Hematopoietic multipotent progenitor cell treated with erythropoietin and hydrocortisone succinate and interleukin-3 and kit ligand, for 8 days (in vitro differentiated cells): Measurements from ENCODE around the gene TOLLIP.
"Not testable (repeated sequence)": the region's sequence is repeated elsewhere in the genome, so short reads cannot be mapped to it uniquely, and the experiment has no call there.

Experiments
- DNase-seq: peaks from one replicate; pipeline ENCODE4 v3.0.0-alpha.2; 2015

The TOLLIP gene

DNA sequence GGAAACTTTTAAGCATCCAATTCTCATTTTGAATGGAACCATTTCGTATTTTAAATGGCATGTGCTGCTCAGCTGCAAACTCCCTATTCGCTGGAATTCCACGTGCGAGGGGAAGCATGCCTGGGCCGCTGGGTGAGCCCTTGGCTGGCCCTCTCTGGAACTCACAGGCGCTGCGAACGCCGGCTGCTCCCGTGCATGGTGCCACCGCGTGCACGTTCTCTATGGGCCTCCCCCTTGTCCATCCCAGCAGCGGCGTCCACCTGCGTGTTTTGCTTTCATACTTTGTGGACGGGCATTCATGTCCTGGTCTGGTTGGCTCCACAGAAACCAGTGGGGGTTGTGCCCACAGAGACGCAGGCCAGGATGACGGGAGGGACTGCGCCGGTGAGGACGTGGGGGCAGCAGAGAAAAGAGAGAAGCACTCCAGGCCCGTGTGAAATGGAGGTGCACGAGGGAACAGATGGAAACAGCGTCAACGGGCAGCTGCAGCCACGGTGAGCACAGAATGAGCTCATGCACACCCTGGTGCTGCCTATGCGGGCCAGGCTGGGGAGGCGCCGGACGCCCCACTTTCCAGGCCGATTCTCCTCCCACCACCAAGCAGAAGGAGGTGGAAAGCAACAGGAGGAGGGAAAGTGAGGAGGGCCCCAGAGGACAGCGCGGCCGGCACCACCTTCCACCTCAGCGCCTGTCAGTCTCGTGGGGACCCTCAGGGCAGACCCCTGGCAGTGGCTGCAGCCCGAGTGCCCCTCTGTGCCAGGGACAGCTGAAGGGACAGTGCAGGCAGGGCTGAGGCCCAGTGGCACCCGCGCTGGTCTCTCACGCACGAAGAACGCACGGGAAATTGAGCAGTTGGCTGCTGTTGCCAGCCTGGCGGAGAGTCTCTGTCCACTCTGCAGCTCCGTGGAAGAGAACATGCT is 29.1 kb downstream of the TOLLIP start:
- DNase-seq, result no peak

DNA sequence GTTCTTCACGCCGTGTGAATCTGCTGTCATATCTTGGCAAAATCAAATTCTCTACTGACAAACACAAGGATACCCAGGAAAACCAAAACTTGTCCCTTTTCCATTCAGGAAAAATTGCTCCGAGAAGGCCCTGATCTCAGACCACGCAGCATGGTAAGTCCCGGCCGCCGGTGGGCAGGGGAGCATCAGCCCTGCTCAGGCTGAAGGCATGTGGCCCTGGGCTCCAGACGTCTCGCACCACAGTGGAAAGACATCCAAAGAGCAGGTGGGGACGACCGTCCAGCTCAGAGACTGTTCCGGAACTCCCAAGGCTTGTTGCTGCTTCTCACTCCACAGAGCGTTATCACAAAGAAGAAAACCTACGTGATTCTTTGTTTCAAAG is 29.8 kb downstream of the TOLLIP start:
- DNase-seq, result no peak

DNA sequence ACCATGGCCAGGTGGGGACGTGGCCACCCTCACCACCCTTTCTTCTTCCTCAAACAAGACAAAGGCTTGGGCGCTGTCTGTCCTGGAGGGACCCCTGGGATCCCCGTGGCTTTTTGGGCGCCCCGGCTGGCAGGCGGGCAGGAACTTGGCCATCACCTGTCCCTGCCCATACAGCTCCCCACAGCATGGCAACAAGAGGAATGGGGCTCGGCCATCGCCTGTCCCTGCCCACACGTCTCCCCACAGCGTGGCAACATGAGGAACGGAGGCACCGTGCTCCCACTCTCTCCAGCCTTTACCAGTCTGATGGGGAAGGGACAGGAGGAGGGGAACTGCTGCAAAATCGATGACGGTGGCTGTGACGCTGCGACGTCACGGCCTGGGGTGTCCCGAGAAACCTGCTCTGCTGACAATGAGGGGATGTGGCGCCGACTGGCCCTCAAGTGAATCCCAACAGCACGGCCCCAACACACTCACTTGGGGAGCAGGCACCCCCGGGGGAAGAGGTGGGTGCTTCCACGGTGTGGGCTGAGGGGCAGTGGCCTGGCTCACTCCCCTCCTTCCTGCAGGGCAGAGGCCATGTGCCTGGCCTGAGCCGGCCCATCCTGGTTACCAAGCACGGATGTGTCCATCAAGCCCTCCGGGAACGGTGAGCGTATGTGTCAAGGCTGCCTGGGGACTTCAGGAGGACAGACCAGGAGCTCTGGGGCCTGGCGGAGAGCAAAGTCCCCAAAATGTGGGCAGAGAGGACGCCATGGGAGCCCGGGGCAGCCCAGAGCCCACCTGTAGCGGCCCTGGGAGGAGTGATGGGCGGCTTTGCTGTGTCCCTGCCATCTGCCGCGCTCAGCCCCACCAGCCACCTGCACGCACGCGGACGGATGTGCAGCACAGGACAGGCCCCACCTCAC is 30.4 kb downstream of the TOLLIP start:
- DNase-seq, result no peak

DNA sequence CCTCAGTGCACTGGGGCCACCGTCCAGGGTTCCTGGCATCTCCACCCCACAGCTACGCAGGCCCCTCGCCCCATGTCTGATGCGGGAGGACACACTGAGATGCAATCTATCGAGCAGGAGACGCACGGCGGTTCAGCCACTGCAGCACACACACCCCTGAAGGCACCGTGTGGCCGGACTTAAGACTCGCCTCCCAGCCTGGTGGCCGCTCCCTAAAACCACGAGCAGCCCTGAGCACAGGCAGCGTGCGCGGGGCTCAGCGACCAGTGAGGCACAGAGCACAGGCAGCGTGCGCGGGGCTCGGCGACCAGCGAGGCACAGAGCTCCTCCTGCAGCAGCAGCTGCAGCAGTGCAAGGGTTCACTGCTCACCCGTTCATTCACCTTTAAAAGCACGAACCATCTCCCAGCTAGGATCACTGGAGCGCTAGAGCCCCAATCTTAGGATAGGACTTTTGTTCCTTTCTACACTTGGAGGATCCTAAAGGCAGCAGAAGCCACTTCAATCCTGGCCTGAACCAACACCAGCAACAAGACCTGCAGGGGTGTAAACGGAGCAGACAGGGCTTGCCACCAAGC is 31.4 kb downstream of the TOLLIP start:
- peak; percentile 29 for DNase-seq

DNA sequence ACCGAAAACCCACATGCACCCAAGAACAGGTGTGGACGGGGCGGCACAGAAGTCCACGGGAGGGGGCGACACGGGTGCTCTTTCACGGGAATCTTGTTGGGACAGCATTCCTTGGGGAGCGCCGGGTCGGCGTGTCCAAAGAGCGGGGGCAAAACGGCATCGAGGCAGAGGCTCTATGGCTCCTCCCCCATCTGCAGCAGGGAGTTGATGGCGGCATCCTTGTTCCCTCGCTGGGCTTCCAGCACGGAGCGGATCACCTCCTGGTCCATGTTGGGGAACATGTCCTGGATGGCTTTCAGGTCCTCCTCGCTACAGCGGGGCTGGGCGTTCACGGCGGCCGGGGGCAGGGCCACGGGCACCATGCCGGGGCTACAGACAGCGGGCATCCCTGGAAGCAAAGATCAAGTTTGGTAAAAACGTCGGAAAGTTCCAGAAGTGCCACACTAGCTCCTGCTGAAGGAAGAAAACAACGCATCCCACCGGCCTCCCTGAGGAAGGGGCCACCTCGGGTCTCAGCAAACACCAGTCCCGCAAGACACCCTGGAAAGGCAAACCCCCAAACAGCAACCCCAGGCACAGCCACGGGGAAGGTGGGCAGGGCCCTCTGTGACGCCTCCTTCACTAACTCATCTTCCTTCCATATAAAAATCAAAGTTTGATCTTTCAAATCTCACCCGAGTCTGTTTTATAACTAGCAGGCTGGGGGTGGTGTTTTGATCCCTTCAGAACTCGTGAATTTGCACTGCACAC is 32.4 kb downstream of the TOLLIP start:
- DNase-seq, result no peak

DNA sequence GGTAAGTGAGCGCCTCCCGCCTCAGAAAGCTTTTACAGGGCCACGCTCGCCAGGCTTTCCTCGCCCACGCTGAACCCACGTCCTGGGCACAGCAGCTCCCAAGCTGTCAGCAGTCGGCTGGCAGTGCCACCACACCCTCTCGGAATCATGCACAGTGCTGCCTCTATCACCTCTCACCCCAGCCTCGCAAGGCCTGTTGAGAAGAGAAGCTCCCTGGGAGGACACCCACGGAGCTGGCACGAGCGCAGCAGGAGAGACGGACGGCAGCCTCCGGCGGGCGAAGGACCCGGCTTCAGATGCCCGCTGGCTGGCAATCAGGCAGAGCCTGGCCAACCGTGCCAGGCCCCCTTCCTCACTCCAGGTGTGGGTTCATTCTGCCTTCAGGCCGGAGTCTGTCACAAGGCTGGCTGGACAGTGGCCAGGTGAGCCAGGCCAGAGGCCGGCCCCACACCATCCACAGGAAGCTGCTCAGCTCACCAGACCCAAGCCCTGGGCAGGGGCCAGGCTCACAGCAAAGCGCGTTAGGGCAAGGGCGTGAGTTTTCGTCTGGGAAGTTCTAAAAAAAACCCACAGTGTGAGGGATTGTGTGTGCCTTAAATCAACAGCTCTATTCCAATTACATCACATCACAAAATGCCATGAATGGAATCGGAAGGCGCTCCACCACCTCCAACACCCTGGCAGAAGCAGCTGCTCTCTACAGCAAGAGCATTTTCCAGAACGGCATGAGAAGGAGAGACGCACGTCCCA is 33.2 kb downstream of the TOLLIP start:
- no peak for DNase-seq

DNA sequence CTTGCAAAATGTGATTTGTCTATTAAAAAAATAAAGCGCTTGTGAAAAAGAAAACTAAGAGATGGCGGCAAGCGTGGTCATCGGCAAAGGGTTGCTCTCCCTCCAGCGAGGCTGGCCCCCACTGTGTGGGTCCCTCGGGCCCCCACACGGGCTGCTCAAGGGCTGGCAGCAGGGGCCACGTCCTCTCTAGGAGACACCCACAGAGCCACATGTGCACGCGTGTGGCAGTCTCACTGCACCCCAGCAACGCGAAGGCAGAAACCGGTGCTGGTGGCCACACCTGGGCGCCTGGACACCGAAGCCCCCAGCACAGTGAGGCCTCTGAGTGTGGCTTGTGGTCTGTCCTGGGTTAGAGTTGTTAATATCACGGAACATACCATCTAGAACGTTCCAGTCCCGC is 34.4 kb downstream of the TOLLIP start:
- DNase-seq, result no peak

DNA sequence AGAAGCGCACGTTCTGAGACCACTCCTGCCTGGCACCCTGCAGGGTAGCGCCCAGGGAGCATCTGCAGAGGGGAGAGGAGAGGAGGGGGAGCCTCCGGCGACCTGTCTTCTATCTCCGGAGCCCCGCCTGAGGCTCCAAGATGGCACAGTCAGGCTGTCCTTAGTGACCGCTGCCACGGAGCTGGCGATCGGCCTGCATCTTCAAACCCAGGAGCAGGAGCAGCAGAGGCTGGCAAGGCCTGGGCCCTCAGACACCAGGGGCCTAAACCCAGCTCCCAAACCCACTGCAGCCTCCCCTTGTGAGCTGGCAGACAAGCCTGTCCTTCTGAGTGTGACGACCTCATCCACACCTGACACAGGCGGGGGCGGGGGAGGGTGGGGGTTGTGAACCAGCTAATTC is 34.9 kb downstream of the TOLLIP start:
- no peak for DNase-seq

DNA sequence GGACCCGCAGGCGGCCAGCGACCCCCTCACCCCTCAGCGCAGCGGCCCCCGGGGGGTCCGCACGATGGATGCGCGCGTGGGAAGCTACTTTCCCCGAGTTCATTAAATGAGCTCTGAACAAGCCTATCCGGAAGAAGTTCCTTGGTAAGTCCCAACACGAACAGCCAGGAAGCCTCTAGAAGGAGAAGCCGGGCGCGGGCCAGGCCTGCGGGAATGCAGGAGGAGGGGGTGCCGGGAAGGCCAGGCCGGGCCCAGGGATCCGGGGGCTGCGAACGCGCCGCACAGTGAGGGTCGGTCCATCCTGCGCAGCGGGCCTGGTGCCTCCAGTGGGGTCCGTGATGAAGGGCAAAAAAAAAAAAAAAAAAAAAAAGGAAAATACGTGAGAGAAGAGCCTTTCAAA is 36.9 kb downstream of the TOLLIP start:
- no peak for DNase-seq

DNA sequence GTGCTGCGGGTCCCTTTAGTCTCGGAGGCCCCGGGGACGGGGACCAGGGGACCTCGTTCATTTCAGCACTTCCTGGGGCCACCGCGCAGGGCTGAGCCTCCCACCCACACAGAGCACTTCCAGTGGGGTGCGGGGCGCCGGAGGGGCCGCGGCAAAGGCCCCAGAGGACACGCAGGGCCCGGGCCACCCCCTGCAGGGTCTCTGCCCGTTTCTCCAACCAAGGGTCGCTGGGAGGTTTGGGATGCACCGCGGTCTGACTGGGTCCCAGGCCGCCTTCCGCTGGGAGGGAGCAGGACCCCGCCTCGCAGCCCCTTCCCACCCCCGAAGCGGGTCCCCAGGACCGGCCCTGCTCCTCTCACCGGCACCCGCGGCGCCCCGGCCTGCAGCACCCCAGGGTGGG is 37.5 kb downstream of the TOLLIP start:
- DNase-seq, result no peak

DNA sequence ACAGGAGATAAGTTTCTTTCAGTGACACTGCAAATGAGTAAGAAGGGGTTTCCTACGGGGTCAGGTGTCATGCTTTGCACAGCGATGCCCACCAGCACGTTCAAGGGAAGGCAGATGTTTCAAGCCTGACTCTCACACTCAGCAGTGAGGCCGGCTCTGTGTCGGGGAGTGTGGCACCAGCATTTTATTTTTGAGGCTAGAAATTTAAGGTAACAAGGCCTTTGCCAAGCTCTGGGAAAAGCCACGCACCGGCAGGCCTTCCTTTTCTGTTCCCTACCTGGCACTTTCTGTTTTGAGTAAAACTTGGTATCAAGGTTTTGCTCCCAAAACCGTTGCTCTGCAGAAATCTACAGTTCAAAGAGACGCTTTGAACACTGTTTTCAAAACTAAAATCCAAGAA is 38.0 kb downstream of the TOLLIP start:
- DNase-seq, result no peak

DNA sequence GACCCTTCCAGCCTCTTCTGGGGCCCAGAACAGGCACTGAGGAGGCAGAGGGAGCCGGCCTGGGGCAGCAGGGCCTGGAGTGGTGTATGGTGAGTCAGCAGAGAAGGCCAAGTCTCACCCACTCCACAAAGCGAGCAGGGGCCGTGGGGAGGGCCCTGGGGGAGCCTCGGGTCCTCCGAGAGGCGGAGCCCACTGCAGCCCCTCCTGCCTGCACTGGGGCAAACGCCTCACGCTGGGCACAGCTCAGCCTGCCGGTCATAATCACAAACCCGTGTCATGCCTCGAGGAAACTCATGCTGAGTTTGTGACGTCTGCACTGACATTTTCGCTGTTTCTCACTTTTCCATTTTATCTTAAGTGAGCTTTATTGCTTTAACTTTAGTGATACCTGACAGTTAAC is 38.4 kb downstream of the TOLLIP start:
- DNase-seq, result no peak

DNA sequence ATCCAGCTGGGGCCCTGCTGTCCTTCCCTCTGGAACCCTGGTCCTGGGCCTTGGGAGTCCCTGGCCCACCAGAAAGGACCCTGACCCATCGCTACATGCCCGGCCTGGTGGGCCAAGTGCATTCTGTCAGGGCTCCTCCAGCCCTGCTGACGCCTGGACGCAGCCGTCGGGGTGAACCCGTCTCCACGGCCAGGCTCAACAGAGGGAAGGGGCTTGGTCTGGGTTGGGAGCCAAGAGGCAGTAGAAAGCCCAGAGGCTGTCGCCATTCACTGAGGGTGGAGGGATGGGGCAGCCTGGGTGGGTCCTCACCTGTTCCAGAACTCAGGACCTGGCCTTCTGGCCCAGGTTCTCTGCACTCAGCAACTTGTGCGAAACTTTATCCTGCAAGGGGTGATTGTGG is 39.0 kb downstream of the TOLLIP start:
- no peak for DNase-seq

DNA sequence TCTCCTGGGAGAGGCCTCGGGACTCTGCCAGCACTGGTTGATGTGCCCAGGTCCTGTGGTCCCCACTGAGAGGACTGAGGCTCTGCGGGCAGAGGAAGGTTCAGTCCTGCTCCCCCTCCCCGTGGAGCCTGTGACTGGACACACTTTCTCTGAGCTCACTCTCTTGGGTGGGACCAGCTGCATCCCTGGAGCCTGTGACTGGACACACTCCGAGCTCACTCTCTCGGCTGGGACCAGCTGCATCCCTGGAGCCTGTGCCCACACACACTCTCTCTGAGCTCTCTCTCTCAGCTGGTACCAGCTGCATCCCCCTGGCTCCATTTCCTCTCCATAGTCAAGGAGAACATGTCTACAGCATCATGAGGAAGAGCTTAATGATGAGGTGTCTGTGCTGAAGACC is 39.5 kb downstream of the TOLLIP start:
- DNase-seq, result no peak

DNA sequence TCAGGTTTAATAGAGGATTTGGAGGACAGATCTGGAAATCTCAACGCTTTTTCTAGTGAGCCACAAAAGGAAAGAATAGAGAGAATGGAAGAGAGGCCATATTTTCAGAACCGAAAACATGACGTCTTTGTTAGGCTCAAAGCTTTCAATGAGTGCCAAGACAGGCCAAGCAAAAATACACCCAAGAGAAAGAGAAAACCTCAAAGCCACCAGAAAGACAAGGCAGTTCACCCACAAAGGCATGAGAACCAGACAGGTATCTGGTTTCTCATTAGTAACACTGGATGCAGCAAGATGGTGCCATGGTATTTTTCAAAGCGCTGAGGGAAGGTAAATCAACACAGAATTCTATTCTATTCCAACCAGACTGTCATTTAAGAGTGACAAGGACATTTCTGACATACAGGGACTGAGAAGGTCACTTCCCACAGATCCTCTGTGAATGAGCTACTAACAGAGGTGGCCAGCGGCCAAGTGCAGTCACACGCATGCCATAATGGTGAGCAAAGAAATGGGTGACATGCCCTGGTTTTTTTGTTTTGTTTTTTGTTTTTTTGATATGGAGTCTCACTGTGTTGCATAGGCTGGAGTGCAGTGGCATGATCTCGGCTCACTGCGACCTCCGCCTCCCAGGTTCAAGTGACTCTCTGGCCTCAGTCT is 41.9 kb downstream of the TOLLIP start:
- DNase-seq, result no peak

DNA sequence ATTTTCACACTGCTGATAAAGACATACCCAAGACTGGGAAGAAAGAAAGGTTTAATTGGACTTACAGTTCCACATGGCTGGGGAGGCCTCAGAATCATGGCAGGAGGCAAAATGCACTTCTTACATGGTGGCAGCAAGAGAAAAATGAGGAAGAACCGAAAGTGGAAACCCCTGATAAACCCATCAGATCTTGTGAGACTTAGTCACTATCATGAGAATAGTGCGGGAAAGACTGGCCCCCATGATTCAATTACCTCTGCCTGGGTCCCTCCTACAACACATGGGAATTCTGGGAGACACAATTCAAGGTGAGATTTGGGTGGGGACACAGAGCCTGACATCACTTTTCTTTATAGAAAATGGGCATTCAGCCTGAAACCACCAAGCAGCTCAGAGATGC is 42.5 kb downstream of the TOLLIP start:
- DNase-seq, result not testable (repeated sequence)

DNA sequence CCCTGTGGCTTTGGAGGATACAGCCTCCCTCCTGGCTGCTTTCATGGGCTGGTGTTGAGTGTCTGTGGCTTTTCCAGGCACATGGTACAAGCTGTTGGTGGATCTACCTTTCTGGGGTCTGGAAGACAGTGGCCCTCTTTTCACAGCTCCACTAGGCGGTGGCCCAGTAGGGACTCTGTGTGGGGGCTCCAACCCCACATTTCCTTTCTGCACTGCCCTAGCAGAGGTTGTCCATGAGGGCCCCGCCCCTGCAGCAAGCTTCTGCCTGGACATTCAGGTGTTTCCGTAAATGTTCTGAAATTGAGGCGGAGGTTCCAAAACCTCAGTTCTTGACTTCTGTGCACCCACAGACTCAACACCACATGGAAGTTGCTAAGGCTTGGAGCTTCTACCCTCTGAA is 44.0 kb downstream of the TOLLIP start:
- not testable (repeated sequence) for DNase-seq

DNA sequence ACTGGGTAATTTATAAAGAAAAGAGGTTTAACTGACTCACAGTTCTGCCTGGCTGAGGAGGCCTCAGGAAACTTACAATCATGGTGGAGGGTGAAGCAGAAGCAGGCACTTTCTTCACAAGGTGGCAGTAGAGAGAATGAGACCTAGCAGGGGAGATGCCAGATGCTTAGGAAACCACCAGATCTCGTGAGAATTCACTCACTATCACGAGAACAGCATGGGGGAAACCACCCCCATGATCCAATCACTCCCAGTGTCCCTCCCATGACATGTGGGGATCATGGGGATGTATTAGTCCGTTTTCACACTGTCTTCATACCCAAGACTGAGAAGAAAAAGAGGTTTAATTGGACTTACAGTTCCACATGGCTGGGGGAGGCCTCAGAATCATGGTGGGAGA is 45.0 kb downstream of the TOLLIP start:
- peak; percentile 79 for DNase-seq

DNA sequence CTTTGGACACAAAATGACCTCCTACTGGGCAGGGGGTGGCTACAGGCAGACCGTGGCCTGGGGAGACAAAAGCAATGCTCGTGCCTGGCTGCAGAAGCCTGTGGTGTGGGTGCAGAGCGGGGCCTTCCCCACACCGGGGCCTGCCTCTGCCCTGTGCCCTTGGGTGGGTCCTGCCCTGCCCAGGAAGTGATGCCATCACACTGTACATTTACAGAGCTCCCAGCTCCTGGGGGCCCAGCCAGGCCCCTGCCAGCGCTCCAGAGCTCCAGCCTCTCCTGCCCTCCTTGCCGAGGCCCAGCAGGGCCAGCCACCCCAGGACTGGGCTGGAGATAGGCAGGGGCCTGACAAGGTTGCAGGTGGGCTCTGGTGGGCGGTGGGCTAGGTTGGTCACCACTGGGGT is 46.4 kb downstream of the TOLLIP start:
- peak; percentile 4 for DNase-seq

DNA sequence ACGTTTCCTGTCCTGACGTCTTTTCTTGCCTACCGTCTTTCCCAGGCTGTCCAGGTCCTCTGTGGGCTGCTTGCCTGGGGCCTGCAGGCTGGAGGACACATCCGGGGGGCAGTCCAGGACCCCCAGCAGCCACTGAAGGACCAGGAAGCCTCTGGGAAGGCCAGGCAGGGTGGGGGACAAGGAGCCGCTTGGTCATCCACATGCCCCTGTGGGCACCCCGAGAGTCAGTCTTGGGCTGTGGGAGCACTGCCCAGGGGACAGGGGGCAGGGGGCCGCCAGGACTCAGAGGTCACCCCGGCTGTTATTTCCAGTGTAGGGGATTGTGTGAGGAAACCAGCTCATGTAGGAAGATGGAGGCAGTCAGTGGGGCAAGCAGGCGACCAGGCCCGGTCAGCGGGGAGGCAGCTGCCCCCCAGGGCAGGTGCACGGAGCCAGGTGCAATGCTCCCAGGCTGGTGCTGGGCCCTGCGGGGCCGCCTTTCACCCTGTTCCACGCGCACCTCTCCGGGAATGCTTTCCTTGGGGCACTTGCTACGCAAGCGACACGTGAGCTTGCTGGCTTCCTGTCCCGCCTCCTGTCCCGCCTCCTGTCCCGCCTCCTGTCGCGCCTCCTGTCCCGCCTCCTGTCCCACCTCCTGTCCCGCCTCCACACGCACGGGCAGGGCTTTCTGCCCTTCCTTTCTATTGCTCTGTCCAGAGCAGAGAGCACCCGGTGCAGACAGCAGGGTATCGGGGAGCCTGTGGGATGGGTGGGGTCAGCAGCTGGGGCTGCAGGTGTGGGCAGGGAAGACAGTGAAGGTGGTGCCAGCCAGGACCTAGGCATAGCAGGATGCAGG is 47.0 kb downstream of the TOLLIP start:
- DNase-seq, result peak; percentile 88
